ENCODE data around the gene TNP1.

TNP1 gene

GRCh38 chr2:216859944-216860343, at the start of gene TNP1:
Gene TNP1, minus strand, starts transcription at chr2:216860064. Its CDS starts 30 bp downstream, at chr2:216860034.
- no peak for DNase-seq

- DNase-seq: no peak
Measured at GRCh38 chr2:216908300-216908699, 48.4 kb upstream of the TNP1 start.

- no peak for DNase-seq
Measured at GRCh38 chr2:216905649-216906329, 45.9 kb upstream of the TNP1 start.

- no peak for DNase-seq
Measured at GRCh38 chr2:216904974-216905373, 45.1 kb upstream of the TNP1 start.

- no peak for DNase-seq
Measured at GRCh38 chr2:216904554-216904953, 44.7 kb upstream of the TNP1 start.

- DNase-seq: no peak
Measured at GRCh38 chr2:216903470-216903869, 43.6 kb upstream of the TNP1 start.

- DNase-seq: no peak
Measured at GRCh38 chr2:216901273-216901672, 41.4 kb upstream of the TNP1 start.

GRCh38 chr2:216900406-216900805, 40.5 kb upstream of the TNP1 start:
- DNase-seq: no peak

- DNase-seq: no peak
Measured at GRCh38 chr2:216897561-216898203, 37.8 kb upstream of the TNP1 start.

- no peak for DNase-seq
Measured at GRCh38 chr2:216890138-216890537, 30.3 kb upstream of the TNP1 start.

- no peak for DNase-seq
Measured at GRCh38 chr2:216888887-216889622, 29.2 kb upstream of the TNP1 start.

GRCh38 chr2:216888081-216888480, 28.2 kb upstream of the TNP1 start:
- no peak for DNase-seq

- DNase-seq: no peak
Measured at GRCh38 chr2:216887138-216887537, 27.3 kb upstream of the TNP1 start.

GRCh38 chr2:216885117-216885553, 25.3 kb upstream of the TNP1 start:
- no peak for DNase-seq

GRCh38 chr2:216884347-216884746, 24.5 kb upstream of the TNP1 start:
- DNase-seq: no peak

GRCh38 chr2:216882876-216883275, 23.0 kb upstream of the TNP1 start:
- DNase-seq: no peak

GRCh38 chr2:216881411-216881810, 21.5 kb upstream of the TNP1 start:
- no peak for DNase-seq

- DNase-seq: no peak
Measured at GRCh38 chr2:216880509-216881184, 20.8 kb upstream of the TNP1 start.

- no peak for DNase-seq
Measured at GRCh38 chr2:216879727-216880508, 20.1 kb upstream of the TNP1 start.

GRCh38 chr2:216878072-216878471, 18.2 kb upstream of the TNP1 start:
- no peak for DNase-seq

- no peak for DNase-seq
Measured at GRCh38 chr2:216877085-216877484, 17.2 kb upstream of the TNP1 start.

GRCh38 chr2:216875862-216876261, 16.0 kb upstream of the TNP1 start:
- no peak for DNase-seq

GRCh38 chr2:216873573-216873972, 13.7 kb upstream of the TNP1 start:
- no peak for DNase-seq

Measured in cerebellar nuclear complex (tissue), 1 donor.